HepG2 (cell line): ENCODE measurements around the gene ENTPD2. TPM values are rescaled to one million over a fixed set of nuclear protein-coding genes. Genes with fewer than 3 reads are reported as not detected.

Experiments
- CHD4 ChIP-seq: fragments of 200-600 bp; sonication (generic); IDR thresholded peaks from 2 replicates; pipeline ENCODE4 v1.7.0; 2017; ENCODE audit warnings: mild to moderate bottlenecking, low read length, borderline replicate concordance
- HINFP ChIP-seq: sonication (generic); formaldehyde crosslinking; IDR thresholded peaks from 2 replicates; pipeline ENCODE4 v1.4.0; 2020; ENCODE audit warnings: low read depth, mild to moderate bottlenecking, missing genetic modification reagents
- PATZ1 ChIP-seq: sonication (generic); formaldehyde crosslinking; IDR thresholded peaks from 2 replicates; pipeline ENCODE4 v1.4.0; 2020; ENCODE audit warnings: missing genetic modification reagents
- RXRB ChIP-seq: IDR thresholded peaks from 2 replicates; pipeline ENCODE4 v1.6.1; 2016; ENCODE audit warnings: borderline replicate concordance, missing genetic modification reagents, missing compliant biosample characterization
- ZBTB38 ChIP-seq: sonication (generic); formaldehyde crosslinking; IDR thresholded peaks from 2 replicates; pipeline ENCODE4 v1.5.1; 2020; ENCODE audit warnings: mild to moderate bottlenecking, missing genetic modification reagents
- ZFX ChIP-seq: sonication (generic); formaldehyde crosslinking; IDR thresholded peaks from 2 replicates; pipeline ENCODE4 v1.4.0; 2020; ENCODE audit warnings: mild to moderate bottlenecking, low read depth, missing genetic modification reagents, moderate library complexity
- ZNF501 ChIP-seq: sonication (generic); formaldehyde crosslinking; IDR thresholded peaks from 2 replicates; pipeline ENCODE4 v1.5.1; 2020; ENCODE audit warnings: mild to moderate bottlenecking, moderate library complexity, missing genetic modification reagents
- ZNF546 ChIP-seq: sonication (generic); formaldehyde crosslinking; conservative IDR thresholded peaks from 2 replicates; pipeline ENCODE4 v1.8.1; 2023; ENCODE audit warnings: mild to moderate bottlenecking, missing genetic modification reagents
- ZNF605 ChIP-seq: sonication (generic); formaldehyde crosslinking; IDR thresholded peaks from 2 replicates; pipeline ENCODE4 v1.8.0; 2022; ENCODE audit warnings: mild to moderate bottlenecking, missing genetic modification reagents
- ZNF747 ChIP-seq: sonication (generic); formaldehyde crosslinking; IDR thresholded peaks from 2 replicates; pipeline ENCODE4 v1.8.1; 2023; ENCODE audit warnings: missing genetic modification reagents, mild to moderate bottlenecking, borderline replicate concordance
- ZNF777 ChIP-seq: sonication (generic); formaldehyde crosslinking; IDR thresholded peaks from 2 replicates; pipeline ENCODE4 v1.4.0; 2020; ENCODE audit warnings: missing genetic modification reagents
- polyA plus RNA-seq, 8 experiments: library from polyadenylated mRNA; depleted of rRNA in 3 of 8; stranded (reverse) in 7 of 8; unstranded in 1 of 8; fragments of >200 nt; fragmentation: Illumina TruSeq in 4 of 8; extraction: Trizol in 4 of 8; gene quantifications; 2 replicates each; pipeline versions ENCODE4 v1.2.1 to v1.2.3, GENCODE V29; 2011 to 2016; ENCODE audit warnings: low read depth in 4 of 8, missing spikeins in 1 of 8, mixed read lengths in 1 of 8; ENCODE audit not compliant: insufficient read depth in 1 of 8
- total RNA-seq, 5 experiments: library from RNA; depleted of rRNA; stranded (reverse); fragments of >200 nt; fragmentation: Illumina TruSeq; extraction: Trizol; gene quantifications; 2 replicates each; pipeline ENCODE4 v1.2.3, GENCODE V29; 2016; ENCODE audit warnings: low read depth in 1 of 5
- TF ChIP-seq, protein P1 (sequence below), 2 experiments: fragments of 450-650 bp in 1 of 2; sonication (generic) in 1 of 2; formaldehyde crosslinking in 1 of 2; IDR thresholded peaks; 2 replicates each; pipeline versions ENCODE4 v1.6.1 to v1.8.0; 2016 to 2022; ENCODE audit warnings: antibody characterized with exemption in 1 of 2, mild to moderate bottlenecking in 1 of 2, missing genetic modification reagents in 1 of 2
- TF ChIP-seq, protein P2 (sequence below): sonication (generic); formaldehyde crosslinking; IDR thresholded peaks from 2 replicates; pipeline ENCODE4 v1.8.0; 2023; ENCODE audit warnings: mild to moderate bottlenecking, missing genetic modification reagents

The ENTPD2 gene
- total and polyA plus RNA-seq, 2 of the 13 experiments (the other 11 are each of a cell fraction or from before 2014, with no cell fraction given): 0.95 to 3.2 TPM

GRCh38 chr9:137052998-137053943, 590 bp downstream of the ENTPD2 start (continued):
- TF ChIP-seq, protein P1, sequence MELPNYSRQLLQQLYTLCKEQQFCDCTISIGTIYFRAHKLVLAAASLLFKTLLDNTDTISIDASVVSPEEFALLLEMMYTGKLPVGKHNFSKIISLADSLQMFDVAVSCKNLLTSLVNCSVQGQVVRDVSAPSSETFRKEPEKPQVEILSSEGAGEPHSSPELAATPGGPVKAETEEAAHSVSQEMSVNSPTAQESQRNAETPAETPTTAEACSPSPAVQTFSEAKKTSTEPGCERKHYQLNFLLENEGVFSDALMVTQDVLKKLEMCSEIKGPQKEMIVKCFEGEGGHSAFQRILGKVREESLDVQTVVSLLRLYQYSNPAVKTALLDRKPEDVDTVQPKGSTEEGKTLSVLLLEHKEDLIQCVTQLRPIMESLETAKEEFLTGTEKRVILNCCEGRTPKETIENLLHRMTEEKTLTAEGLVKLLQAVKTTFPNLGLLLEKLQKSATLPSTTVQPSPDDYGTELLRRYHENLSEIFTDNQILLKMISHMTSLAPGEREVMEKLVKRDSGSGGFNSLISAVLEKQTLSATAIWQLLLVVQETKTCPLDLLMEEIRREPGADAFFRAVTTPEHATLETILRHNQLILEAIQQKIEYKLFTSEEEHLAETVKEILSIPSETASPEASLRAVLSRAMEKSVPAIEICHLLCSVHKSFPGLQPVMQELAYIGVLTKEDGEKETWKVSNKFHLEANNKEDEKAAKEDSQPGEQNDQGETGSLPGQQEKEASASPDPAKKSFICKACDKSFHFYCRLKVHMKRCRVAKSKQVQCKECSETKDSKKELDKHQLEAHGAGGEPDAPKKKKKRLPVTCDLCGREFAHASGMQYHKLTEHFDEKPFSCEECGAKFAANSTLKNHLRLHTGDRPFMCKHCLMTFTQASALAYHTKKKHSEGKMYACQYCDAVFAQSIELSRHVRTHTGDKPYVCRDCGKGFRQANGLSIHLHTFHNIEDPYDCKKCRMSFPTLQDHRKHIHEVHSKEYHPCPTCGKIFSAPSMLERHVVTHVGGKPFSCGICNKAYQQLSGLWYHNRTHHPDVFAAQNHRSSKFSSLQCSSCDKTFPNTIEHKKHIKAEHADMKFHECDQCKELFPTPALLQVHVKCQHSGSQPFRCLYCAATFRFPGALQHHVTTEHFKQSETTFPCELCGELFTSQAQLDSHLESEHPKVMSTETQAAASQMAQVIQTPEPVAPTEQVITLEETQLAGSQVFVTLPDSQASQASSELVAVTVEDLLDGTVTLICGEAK (IDR thresholded peaks at IDR 0.05): no peak
- TF ChIP-seq, protein P1 (CRISPR knock-in tag; IDR thresholded peaks at IDR 0.05): peak; percentile 33; the same call in 1 of the 2 replicates
- TF ChIP-seq PATZ1 (CRISPR knock-in tag) (peak; percentile 52), ZNF546 (CRISPR knock-in tag) (0 out of 2 replicates have a peak, but pooled peaks have one; percentile 49), HINFP (CRISPR knock-in tag) (0 out of 2 replicates have a peak, but pooled peaks have one; percentile 25), ZNF777 (peak; percentile 87), RXRB (CRISPR knock-in tag) (no peak), ZNF501 (CRISPR knock-in tag) (peak; percentile 53; the same call in 1 of the 2 replicates), ZBTB38 (CRISPR knock-in tag) (0 out of 2 replicates have a peak, but pooled peaks have one; percentile 31), CHD4 (no peak), ZFX (CRISPR knock-in tag) (peak; percentile 61; the same call in 1 of the 2 replicates), ZNF605 (CRISPR knock-in tag) (peak; percentile 77), ZNF747 (CRISPR knock-in tag) (peak; percentile 62; the same call in 1 of the 2 replicates)
- TF ChIP-seq, protein P2, sequence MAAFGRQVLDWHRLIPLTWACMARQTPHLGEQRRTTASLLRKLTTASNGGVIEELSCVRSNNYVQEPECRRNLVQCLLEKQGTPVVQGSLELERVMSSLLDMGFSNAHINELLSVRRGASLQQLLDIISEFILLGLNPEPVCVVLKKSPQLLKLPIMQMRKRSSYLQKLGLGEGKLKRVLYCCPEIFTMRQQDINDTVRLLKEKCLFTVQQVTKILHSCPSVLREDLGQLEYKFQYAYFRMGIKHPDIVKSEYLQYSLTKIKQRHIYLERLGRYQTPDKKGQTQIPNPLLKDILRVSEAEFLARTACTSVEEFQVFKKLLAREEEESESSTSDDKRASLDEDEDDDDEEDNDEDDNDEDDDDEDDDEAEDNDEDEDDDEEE (CRISPR knock-in tag): 0 out of 2 replicates have a peak, but pooled peaks have one; percentile 63
